Sigmoid colon (tissue), 7 donors: ENCODE measurements around the gene MINPP1. TPM values are rescaled to one million over a fixed set of nuclear protein-coding genes. Genes with fewer than 3 reads are reported as not detected.

ENCODE experiments used
- DNase-seq: peaks from one replicate; pipeline ENCODE4 v3.0.0-alpha.2; 2019
- H3K27ac ChIP-seq, 4 donors: fragments of 200-600 bp; sonication (generic); one replicate each; pipeline ENCODE4 v1.5.1; 2016 to 2019; ENCODE audit warnings: mild to moderate bottlenecking in 1 of 4
- H3K27me3 ChIP-seq, 3 donors: fragments of 200-600 bp; sonication (generic); one replicate each; pipeline ENCODE4 v1.5.1; 2019; ENCODE audit warnings: mild to moderate bottlenecking in 1 of 3
- H3K36me3 ChIP-seq, 4 donors: fragments of 200-600 bp; sonication (generic); one replicate each; pipeline ENCODE4 v1.5.1; 2016 to 2019
- H3K4me1 ChIP-seq, 4 donors: fragments of 200-600 bp; sonication (generic); one replicate each; pipeline ENCODE4 v1.5.1; 2017 to 2019
- H3K4me3 ChIP-seq, 4 donors: fragments of 200-600 bp; sonication (generic); one replicate each; pipeline ENCODE4 v1.5.1; 2017 to 2019; ENCODE audit warnings: mild to moderate bottlenecking in 2 of 4, moderate library complexity in 1 of 4
- H3K9me3 ChIP-seq, 4 donors: fragments of 200-600 bp in 3 of 4; sonication (generic) in 3 of 4; one replicate each; pipeline versions ENCODE4 v1.5.1 to v1.6.1; 2013 to 2019
- CTCF ChIP-seq, 4 experiments: fragments of 450-650 bp in 3 of 4; fragments of 200-600 bp in 1 of 4; IDR thresholded peaks; one replicate each; pipeline ENCODE4 v1.5.1; 2016 to 2019; ENCODE audit warnings: antibody characterized with exemption in 4 of 4, mild to moderate bottlenecking in 3 of 4, moderate library complexity in 2 of 4
- EP300 ChIP-seq, 4 donors: sonication (generic); formaldehyde crosslinking; IDR thresholded peaks; one replicate each; pipeline ENCODE4 v1.6.1; 2017; ENCODE audit warnings: antibody characterized with exemption in 4 of 4
- POLR2A ChIP-seq, 2 donors: fragments of 450-650 bp; IDR thresholded peaks; one replicate each; pipeline ENCODE4 v1.6.1; 2016; ENCODE audit warnings: antibody characterized with exemption in 2 of 2, mild to moderate bottlenecking in 2 of 2, moderate library complexity in 2 of 2
- POLR2AphosphoS5 ChIP-seq, 4 donors: sonication (generic); formaldehyde crosslinking; IDR thresholded peaks; one replicate each; pipeline ENCODE4 v1.6.1; 2017; ENCODE audit warnings: antibody characterized with exemption in 4 of 4
- WGBS, 2 donors: extraction: QIAGEN DNeasy Blood & Tissue Kit; methylation state at CpG; one replicate each; pipeline ENCODE4 v1.1.7; 2013; 5-methylcytosine and 5-hydroxymethylcytosine counted together
- intact Hi-C: fragments of 100-400 bp; cut with DNase I; formaldehyde crosslinking; loops from one replicate; pipeline ENCODE4 v1.15.1; 2023
- polyA plus RNA-seq, 3 donors: library from polyadenylated mRNA; stranded (reverse); fragments of 200-250 nt; gene quantifications; one replicate each; pipeline ENCODE4 v1.2.3, GENCODE V29; 2013
- total RNA-seq, 4 donors: library from RNA; depleted of rRNA; stranded (reverse); fragments of >200 nt; gene quantifications; one replicate each; pipeline ENCODE4 v1.1.0, GENCODE V29; 2016
- donor health status: healthy with polysubstance abuse.
- donor health status: Bipolar disorder and iron deficiency.
- donor health status: healthy.

MINPP1 gene
- total and polyA plus RNA-seq, 7 donors: 4.2 to 20.9 (median 11.4) TPM

DNA sequence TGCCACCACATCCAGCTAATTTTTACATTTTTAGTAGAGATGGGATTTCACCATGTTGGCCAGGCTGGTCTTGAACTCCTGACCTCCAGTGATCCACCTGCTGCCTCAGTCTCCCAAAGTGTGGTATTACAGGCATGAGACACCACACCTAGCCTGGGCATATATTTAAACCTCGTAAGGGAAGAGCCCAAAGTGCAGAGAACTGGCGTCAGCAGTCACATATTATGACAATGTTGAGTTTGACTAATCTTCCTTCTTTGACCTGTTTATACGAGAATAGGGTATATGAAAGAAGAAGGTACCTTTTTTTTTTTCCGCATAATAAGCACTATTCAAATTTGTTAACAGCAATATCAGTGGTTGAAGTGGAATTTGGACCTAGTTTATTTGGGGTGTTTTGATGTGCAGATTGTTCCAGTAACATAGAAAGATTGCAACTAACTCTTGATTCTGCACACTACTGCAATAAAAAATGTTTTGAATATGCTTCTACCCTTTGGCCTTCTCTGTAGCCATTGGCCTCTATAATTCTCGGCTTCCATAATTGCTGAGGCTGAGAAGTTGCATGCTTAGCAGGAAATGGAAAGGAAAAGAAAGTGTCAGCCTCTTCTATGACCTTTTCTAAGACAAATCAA lies 55.9 kb downstream of the MINPP1 start:
- TF ChIP-seq CTCF (IDR thresholded peaks at IDR 0.05) (no peak), EP300 (IDR thresholded peaks at IDR 0.05) (no peak), POLR2AphosphoS5 (IDR thresholded peaks at IDR 0.05) (no peak), POLR2A (IDR thresholded peaks at IDR 0.05) (no peak)
- H3K4me3 ChIP-seq: no peak overlapping the region
- WGBS, 2 donors: 38 to 71% methylated on average over 5 of the region's 5 CpGs
- H3K27me3 ChIP-seq: no peaks in the 10 kb centered on the region
- no peaks in the 10 kb centered on the region for H3K4me1 ChIP-seq
- no peaks in the 10 kb centered on the region for H3K36me3 ChIP-seq
- no peaks in the 10 kb centered on the region for H3K9me3 ChIP-seq
- no peak overlapping the region for H3K27ac ChIP-seq
- no peak for DNase-seq
- intact Hi-C loops: no loop called here

- intact Hi-C loops: no loop called here
- Histone ChIP-seq H3K9me3 (no peaks in the 10 kb centered on the region), H3K4me1 (no peaks in the 10 kb centered on the region), H3K36me3 (no peaks in the 10 kb centered on the region), H3K27ac (no peak overlapping the region), H3K27me3 (no peaks in the 10 kb centered on the region), H3K4me3 (no peak overlapping the region)
- TF ChIP-seq CTCF (IDR thresholded peaks at IDR 0.05) (no peak), EP300 (IDR thresholded peaks at IDR 0.05) (no peak), POLR2A (IDR thresholded peaks at IDR 0.05) (no peak), POLR2AphosphoS5 (IDR thresholded peaks at IDR 0.05) (no peak)
- no peak for DNase-seq
- 92 to 93% methylated on average over 9 of the region's 9 CpGs for WGBS, 2 donors
These were observed 58.1 kb downstream of the MINPP1 start for GRCh38 chr10:87562750-87563149.

DNA sequence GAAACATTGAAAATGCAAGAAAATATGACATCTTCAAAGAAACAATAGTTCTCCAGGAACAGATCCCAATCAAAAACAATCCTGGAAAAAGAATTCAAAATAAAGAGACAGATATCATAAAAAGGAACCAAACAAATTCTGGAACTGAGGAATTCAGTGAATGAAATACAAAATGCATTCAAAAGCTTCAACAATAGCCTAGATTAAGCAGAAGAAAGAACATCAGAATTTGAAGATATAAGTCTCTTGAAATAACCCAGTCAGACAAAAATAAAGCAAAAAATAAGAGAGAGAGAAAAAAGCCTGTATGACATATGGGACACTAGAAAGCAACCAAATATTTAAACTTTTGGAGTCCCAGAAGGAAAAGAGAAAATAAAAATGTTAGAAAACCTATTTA lies 60.3 kb downstream of the MINPP1 start:
- H3K27ac ChIP-seq: no peak overlapping the region
- H3K9me3 ChIP-seq: no peaks in the 10 kb centered on the region
- TF ChIP-seq EP300 (IDR thresholded peaks at IDR 0.05) (no peak), POLR2A (IDR thresholded peaks at IDR 0.05) (no peak), POLR2AphosphoS5 (IDR thresholded peaks at IDR 0.05) (no peak), CTCF (IDR thresholded peaks at IDR 0.05) (no peak)
- H3K4me3 ChIP-seq: no peak overlapping the region
- no peaks in the 10 kb centered on the region for H3K36me3 ChIP-seq
- H3K27me3 ChIP-seq: no peaks in the 10 kb centered on the region
- DNase-seq: no peak
- no peaks in the 10 kb centered on the region for H3K4me1 ChIP-seq
- intact Hi-C loops: no loop called here

GRCh38 chr10:87575851-87576250 lies 71.2 kb downstream of the MINPP1 start:
- H3K9me3 ChIP-seq: no peaks in the 10 kb centered on the region
- intact Hi-C loops: no loop called here
- no peaks in the 10 kb centered on the region for H3K4me1 ChIP-seq
- H3K27me3 ChIP-seq: no peaks in the 10 kb centered on the region
- H3K4me3 ChIP-seq: no peak overlapping the region
- DNase-seq: no peak
- H3K27ac ChIP-seq: no peak overlapping the region
- no peak for TF ChIP-seq EP300 (IDR thresholded peaks at IDR 0.05)
- TF ChIP-seq POLR2A (IDR thresholded peaks at IDR 0.05): no peak
- TF ChIP-seq POLR2AphosphoS5 (IDR thresholded peaks at IDR 0.05): no peak
- no peak for TF ChIP-seq CTCF (IDR thresholded peaks at IDR 0.05)
- 90 to 95% methylated on average over 3 of the region's 3 CpGs for WGBS, 2 donors
- no peaks in the 10 kb centered on the region for H3K36me3 ChIP-seq
